Gastrocnemius medialis (tissue), 4 donors: ENCODE data around the gene FGF6. TPM values are rescaled to one million over a fixed set of nuclear protein-coding genes. Genes with fewer than 3 reads are reported as not detected.

ENCODE experiments used
- ATAC-seq, 2 donors: fragments of 150-250 bp; one replicate each; pipeline ENCODE4 v1.9.1; 2016
- DNase-seq, 2 donors: peaks; one replicate each; pipeline ENCODE4 v3.0.0-alpha.2; 2019
- H3K27ac ChIP-seq, 4 donors: fragments of 200-600 bp; sonication (generic); 1 replicate in 1 of 4; 2 replicates in 3 of 4; pipeline ENCODE4 v1.5.1; 2016 to 2018; ENCODE audit warnings: mild to moderate bottlenecking in 2 of 4, moderate library complexity in 1 of 4
- H3K27me3 ChIP-seq, 3 donors: fragments of 200-600 bp; sonication (generic) in 2 of 3; 1 replicate in 1 of 3; 2 replicates in 2 of 3; pipeline versions ENCODE4 v1.5.1 to v1.6.0; 2016 to 2019; ENCODE audit warnings: mild to moderate bottlenecking in 1 of 3, moderate library complexity in 1 of 3
- H3K36me3 ChIP-seq, 2 donors: fragments of 200-600 bp; sonication (generic) in 1 of 2; one replicate each; pipeline ENCODE4 v1.5.1; 2017 to 2018
- H3K4me1 ChIP-seq, 2 donors: fragments of 200-600 bp; sonication (generic) in 1 of 2; one replicate each; pipeline ENCODE4 v1.5.1; 2016 to 2017; ENCODE audit warnings: mild to moderate bottlenecking in 2 of 2
- H3K4me3 ChIP-seq, 4 donors: fragments of 200-600 bp; sonication (generic) in 3 of 4; 1 replicate in 1 of 4; 2 replicates in 3 of 4; pipeline ENCODE4 v1.5.1; 2016 to 2019; ENCODE audit warnings: mild to moderate bottlenecking in 2 of 4
- H3K9me3 ChIP-seq, 3 donors: fragments of 200-600 bp; sonication (generic) in 2 of 3; 1 replicate in 1 of 3; 2 replicates in 2 of 3; pipeline ENCODE4 v1.5.1; 2016 to 2019
- POLR2A ChIP-seq, 2 donors: fragments of 450-650 bp; IDR thresholded peaks; one replicate each; pipeline ENCODE4 v1.6.1; 2017; ENCODE audit warnings: antibody characterized with exemption in 2 of 2, mild to moderate bottlenecking in 2 of 2, moderate library complexity in 2 of 2
- in situ Hi-C, 4 donors: fragments of 200-750 bp; cut with MboI; loops; one replicate each; pipeline versions ENCODE4 v1.15.0 to v1.8.0; 2017; ENCODE audit warnings: low sequenced_read_pairs in 4 of 4
- intact Hi-C: fragments of 100-400 bp; cut with DNase I; formaldehyde crosslinking; loops from one replicate; pipeline ENCODE4 v1.15.1; 2023; ENCODE audit warnings: low total_unique reads
- total RNA-seq, 4 donors: library from RNA; depleted of rRNA; stranded (reverse); fragments of >200 nt; gene quantifications; one replicate each; pipeline versions ENCODE4 v1.1.0 to v1.2.3, GENCODE V29; 2016
- TF ChIP-seq, protein P1 (sequence below), 5 experiments: fragments of 450-650 bp in 3 of 5; fragments of 200-600 bp in 2 of 5; sonication (generic) in 2 of 5; IDR thresholded peaks in 4 of 5; conservative IDR thresholded peaks in 1 of 5; 1 replicate in 4 of 5; 2 replicates in 1 of 5; pipeline ENCODE4 v1.5.1; 2016 to 2019; ENCODE audit warnings: antibody characterized with exemption in 5 of 5, mild to moderate bottlenecking in 3 of 5, moderate library complexity in 3 of 5

Gene FGF6
- total RNA-seq, 4 donors from 2014 or later: 0.73 to 5.9 (median 2.2) TPM; not detected in 1

DNA sequence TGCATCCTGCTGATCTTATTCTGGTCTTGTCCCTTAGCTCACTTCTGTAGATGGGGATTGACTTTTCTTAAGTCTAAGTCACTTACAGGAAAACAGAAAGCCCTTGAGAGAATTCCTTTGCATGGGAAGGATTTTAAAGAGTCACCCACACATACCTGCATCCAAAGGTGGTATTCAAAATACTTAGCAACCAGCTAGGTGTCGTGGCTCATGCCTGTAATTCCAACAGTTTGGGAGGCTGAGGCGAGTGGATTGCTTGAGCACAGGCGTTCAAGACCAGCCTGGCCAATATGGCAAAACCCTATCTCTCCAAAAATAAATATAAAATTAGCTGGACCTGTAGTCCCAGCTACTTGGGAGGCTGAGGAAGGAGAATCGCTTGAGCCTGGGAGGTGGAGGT lies 14.2 kb downstream of the FGF6 start:
- TF ChIP-seq POLR2A (IDR thresholded peaks at IDR 0.05): no peak
- TF ChIP-seq, protein P1, sequence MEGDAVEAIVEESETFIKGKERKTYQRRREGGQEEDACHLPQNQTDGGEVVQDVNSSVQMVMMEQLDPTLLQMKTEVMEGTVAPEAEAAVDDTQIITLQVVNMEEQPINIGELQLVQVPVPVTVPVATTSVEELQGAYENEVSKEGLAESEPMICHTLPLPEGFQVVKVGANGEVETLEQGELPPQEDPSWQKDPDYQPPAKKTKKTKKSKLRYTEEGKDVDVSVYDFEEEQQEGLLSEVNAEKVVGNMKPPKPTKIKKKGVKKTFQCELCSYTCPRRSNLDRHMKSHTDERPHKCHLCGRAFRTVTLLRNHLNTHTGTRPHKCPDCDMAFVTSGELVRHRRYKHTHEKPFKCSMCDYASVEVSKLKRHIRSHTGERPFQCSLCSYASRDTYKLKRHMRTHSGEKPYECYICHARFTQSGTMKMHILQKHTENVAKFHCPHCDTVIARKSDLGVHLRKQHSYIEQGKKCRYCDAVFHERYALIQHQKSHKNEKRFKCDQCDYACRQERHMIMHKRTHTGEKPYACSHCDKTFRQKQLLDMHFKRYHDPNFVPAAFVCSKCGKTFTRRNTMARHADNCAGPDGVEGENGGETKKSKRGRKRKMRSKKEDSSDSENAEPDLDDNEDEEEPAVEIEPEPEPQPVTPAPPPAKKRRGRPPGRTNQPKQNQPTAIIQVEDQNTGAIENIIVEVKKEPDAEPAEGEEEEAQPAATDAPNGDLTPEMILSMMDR (IDR thresholded peaks at IDR 0.05 in 4 of 5, conservative IDR thresholded peaks at IDR 0.05 in 1 of 5): no peak
- no peak overlapping the region for H3K4me3 ChIP-seq
- H3K4me1 ChIP-seq: peaks cover 31 to 32% of the 10 kb centered on the region in 2 donors
- no peak for DNase-seq
- no peaks in the 10 kb centered on the region for H3K27me3 ChIP-seq
- H3K9me3 ChIP-seq: no peaks in the 10 kb centered on the region
- intact Hi-C loops: loop anchor here (5.0 kb wide), 1 partner anchor 109 kb away; the partner anchor contains the start of gene TIGAR
- in situ Hi-C loops: loop anchor here in 2 of 4 donors (5.0 to 10.0 kb wide), 2 partner anchors 93 to 96 kb away; no protein-coding TSS in a partner anchor
- no peaks in the 10 kb centered on the region for H3K36me3 ChIP-seq
- H3K27ac ChIP-seq: no peak overlapping the region
- ATAC-seq: no peak

DNA sequence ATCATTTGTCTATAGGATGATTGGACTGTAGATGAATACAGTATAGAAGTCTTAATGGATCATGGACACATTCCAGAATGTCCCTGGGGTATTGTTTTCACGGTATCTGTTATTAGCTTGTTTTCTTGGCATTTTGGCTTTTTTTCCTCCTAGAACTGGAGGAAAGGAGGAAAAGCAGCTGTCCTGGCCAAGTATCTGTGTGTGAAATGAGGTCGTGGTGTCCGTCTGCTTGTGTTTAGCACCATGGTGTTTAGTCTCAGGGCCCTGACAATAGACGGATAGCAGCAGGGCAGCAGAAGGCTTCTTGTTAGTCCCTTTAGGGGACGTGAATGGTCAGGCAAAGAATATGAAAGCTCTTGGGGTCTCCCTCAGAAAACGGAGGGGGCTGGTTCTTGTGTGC lies 21.2 kb downstream of the FGF6 start:
- Histone ChIP-seq H3K4me3 (no peak overlapping the region), H3K36me3 (no peaks in the 10 kb centered on the region), H3K9me3 (no peaks in the 10 kb centered on the region), H3K27ac (no peak overlapping the region), H3K4me1 (no peaks in the 10 kb centered on the region), H3K27me3 (no peaks in the 10 kb centered on the region)
- DNase-seq (no peak), ATAC-seq (no peak)
- intact Hi-C loops (loop anchor here (5.0 kb wide), 1 partner anchor 117 kb away; no protein-coding TSS in a partner anchor), in situ Hi-C loops (no loop called here)
- TF ChIP-seq, protein P1 (IDR thresholded peaks at IDR 0.05 in 4 of 5, conservative IDR thresholded peaks at IDR 0.05 in 1 of 5): no peak
- TF ChIP-seq POLR2A (IDR thresholded peaks at IDR 0.05): no peak

DNA sequence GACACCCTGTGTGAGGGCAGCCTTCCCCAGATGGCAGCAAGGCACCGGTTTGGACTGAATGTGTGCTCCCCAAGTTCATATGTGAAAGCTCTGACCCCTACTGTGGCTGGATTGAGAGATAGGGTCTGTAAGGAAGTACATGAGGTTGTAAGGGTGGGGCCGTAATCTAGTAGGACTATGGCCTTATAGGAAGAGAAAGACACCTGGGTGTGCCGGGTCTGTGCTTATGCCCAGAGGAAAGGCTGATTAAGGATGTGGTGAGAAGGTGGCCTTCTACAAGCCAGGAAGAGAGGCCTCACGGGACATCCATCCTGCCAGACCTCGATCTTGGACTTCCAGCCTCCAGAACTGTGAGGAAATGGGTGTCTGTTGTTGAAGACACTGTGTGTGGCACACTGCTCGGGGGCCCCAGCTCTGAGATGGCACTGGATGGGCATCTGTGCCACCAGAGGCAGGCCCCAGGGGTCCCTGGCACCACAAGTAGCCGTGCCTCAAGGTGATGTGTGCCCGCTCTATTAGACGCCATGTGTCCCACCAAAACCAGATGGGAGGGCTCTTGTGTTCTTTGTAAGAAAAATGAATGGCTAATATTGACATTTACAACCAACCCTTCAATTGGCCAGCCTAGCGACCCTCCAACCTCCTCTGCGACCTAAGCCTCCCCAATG lies 22.0 kb downstream of the FGF6 start:
- no peak for TF ChIP-seq POLR2A (IDR thresholded peaks at IDR 0.05)
- no peak for DNase-seq
- intact Hi-C loops: loop anchor here (5.0 kb wide), 1 partner anchor 116 kb away; no protein-coding TSS in a partner anchor
- Histone ChIP-seq H3K36me3 (no peaks in the 10 kb centered on the region), H3K9me3 (no peaks in the 10 kb centered on the region), H3K4me1 (no peaks in the 10 kb centered on the region), H3K4me3 (no peak overlapping the region), H3K27ac (no peak overlapping the region), H3K27me3 (peaks cover 0 to 3% (median under 1%) of the 10 kb centered on the region in 3 donors)
- in situ Hi-C loops: no loop called here
- no peak for ATAC-seq

DNA sequence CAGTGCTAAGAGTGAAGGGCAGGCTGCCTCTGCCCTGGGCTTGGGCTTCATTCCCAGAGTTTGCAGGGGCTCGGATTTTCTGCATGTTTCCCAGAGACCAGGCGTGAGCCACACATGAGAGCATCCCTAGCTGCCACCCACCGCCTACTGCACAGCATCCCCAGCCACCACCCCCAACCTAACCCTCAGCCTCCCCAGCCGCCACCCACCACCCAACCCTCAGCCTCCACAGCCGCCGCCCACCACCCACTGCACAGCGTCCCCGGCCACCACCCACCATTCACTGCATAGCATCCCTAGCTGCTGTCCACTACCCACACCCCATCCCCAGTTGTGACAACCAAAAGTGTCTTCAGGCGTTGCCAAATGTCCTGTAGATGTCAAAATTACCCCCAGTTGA lies 22.6 kb downstream of the FGF6 start:
- no peak for TF ChIP-seq POLR2A (IDR thresholded peaks at IDR 0.05)
- TF ChIP-seq, protein P1 (IDR thresholded peaks at IDR 0.05 in 4 of 5, conservative IDR thresholded peaks at IDR 0.05 in 1 of 5): no peak
- intact Hi-C loops: loop anchor here (5.0 kb wide), 1 partner anchor 116 kb away; no protein-coding TSS in a partner anchor
- H3K4me1 ChIP-seq: no peaks in the 10 kb centered on the region
- H3K4me3 ChIP-seq: no peak overlapping the region
- no peaks in the 10 kb centered on the region for H3K9me3 ChIP-seq
- no peaks in the 10 kb centered on the region for H3K36me3 ChIP-seq
- peaks cover 0 to 6% (median 4%) of the 10 kb centered on the region in 3 donors for H3K27me3 ChIP-seq
- no peak for DNase-seq
- no peak overlapping the region for H3K27ac ChIP-seq
- no peak for ATAC-seq
- in situ Hi-C loops: no loop called here

DNA sequence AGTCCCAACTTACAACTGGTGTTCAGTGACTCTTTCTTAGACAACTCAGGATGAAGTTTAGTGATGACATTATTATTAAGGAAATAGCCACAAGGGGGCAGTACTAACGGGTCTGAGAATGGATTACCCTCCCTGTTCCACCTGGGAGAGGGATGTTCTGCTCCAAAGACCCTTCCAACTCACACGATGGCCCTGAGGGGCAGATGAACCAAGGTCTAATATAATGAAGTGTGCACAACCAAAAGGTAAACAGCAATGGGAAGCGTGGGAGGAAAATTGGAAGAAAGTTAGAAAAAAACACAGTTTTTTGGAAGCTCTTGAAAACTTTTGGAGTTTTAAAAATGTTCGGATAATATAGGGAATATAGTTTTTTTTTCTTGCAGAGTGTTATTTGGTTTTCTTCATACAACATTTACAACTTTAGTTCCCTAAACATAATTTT lies 24.0 kb downstream of the FGF6 start:
- Histone ChIP-seq H3K4me1 (no peaks in the 10 kb centered on the region), H3K27me3 (peaks cover 11 to 18% (median 18%) of the 10 kb centered on the region in 3 donors), H3K36me3 (no peaks in the 10 kb centered on the region), H3K4me3 (no peak overlapping the region), H3K27ac (no peak overlapping the region), H3K9me3 (no peaks in the 10 kb centered on the region)
- TF ChIP-seq, protein P1 (IDR thresholded peaks at IDR 0.05 in 4 of 5, conservative IDR thresholded peaks at IDR 0.05 in 1 of 5): peak; percentile 38 to 72 (median 60)
- TF ChIP-seq POLR2A (IDR thresholded peaks at IDR 0.05): no peak
- intact Hi-C loops: loop anchor here (1.0 to 5.0 kb wide), 2 partner anchors 106 to 114 kb away; no protein-coding TSS in a partner anchor
- in situ Hi-C loops: no loop called here
- ATAC-seq: peak; percentile 72 to 75
- DNase-seq: no peak
